ENCODE data around the gene DLK2.

GRCh38 chr6:43453831-43454230 is 1.5 kb downstream of the DLK2 start:
- TF ChIP-seq, protein P1, sequence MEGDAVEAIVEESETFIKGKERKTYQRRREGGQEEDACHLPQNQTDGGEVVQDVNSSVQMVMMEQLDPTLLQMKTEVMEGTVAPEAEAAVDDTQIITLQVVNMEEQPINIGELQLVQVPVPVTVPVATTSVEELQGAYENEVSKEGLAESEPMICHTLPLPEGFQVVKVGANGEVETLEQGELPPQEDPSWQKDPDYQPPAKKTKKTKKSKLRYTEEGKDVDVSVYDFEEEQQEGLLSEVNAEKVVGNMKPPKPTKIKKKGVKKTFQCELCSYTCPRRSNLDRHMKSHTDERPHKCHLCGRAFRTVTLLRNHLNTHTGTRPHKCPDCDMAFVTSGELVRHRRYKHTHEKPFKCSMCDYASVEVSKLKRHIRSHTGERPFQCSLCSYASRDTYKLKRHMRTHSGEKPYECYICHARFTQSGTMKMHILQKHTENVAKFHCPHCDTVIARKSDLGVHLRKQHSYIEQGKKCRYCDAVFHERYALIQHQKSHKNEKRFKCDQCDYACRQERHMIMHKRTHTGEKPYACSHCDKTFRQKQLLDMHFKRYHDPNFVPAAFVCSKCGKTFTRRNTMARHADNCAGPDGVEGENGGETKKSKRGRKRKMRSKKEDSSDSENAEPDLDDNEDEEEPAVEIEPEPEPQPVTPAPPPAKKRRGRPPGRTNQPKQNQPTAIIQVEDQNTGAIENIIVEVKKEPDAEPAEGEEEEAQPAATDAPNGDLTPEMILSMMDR (IDR thresholded peaks at IDR 0.05; ENCODE audit: low read depth, low read length, poor library complexity, severe bottlenecking): no peak
- no peak for TF ChIP-seq EZH2phosphoT487 (IDR thresholded peaks at IDR 0.05; ENCODE audit: borderline replicate concordance, low read length)
